ENCODE data around the gene REXO4. TPM values are rescaled to one million over a fixed set of nuclear protein-coding genes. Genes with fewer than 3 reads are reported as not detected.

The REXO4 gene
- polyA plus RNA-seq, 3 donors = 14.1 to 18.8 (median 14.5) TPM

GRCh38 chr9:133427658-133428348, 10.0 kb upstream of the REXO4 start:
- H3K27ac ChIP-seq (ENCODE audit: low read depth, low read length) = no peak overlapping the region
- 58 to 64% (median 62%) methylated on average over 10 of the region's 10 CpGs for WGBS, 3 donors

- WGBS, 3 donors = 81 to 91% (median 87%) methylated on average over 11 of the region's 11 CpGs
Measured at GRCh38 chr9:133426011-133426410, 8.2 kb upstream of the REXO4 start.

GRCh38 chr9:133425049-133425632, 7.3 kb upstream of the REXO4 start:
- H3K27ac ChIP-seq (ENCODE audit: low read depth, low read length) = no peak overlapping the region
- WGBS, 3 donors = 87 to 92% (median 89%) methylated on average over 22 of the region's 22 CpGs

More at GRCh38 chr9:133426011-133426410, 8.2 kb upstream of the REXO4 start:
- no peak overlapping the region for H3K27ac ChIP-seq (ENCODE audit: low read depth, low read length)

- H3K27ac ChIP-seq (ENCODE audit: low read depth, low read length) = no peak overlapping the region
- 91 to 95% (median 95%) methylated on average over 11 to 12 of the region's 12 CpGs for WGBS, 3 donors
Measured at GRCh38 chr9:133424187-133424586, 6.4 kb upstream of the REXO4 start.

GRCh38 chr9:133423216-133423615, 5.4 kb upstream of the REXO4 start:
- no peak overlapping the region for H3K27ac ChIP-seq (ENCODE audit: low read depth, low read length)
- 32 to 67% (median 66%) methylated on average over 3 of the region's 3 CpGs for WGBS, 3 donors

- 58 to 60% (median 59%) methylated on average over 23 of the region's 23 CpGs for WGBS, 3 donors
- H3K27ac ChIP-seq (ENCODE audit: low read depth, low read length) = no peak within 1 kb of the TSS
Measured at GRCh38 chr9:133421615-133422542, 4.1 kb upstream of the REXO4 start, which contains the start of gene ADAMTS13. TSS of gene ADAMTS13 (plus strand) at chr9:133422367. CDS start at chr9:133422444, 77 bp downstream.

- no peak overlapping the region for H3K27ac ChIP-seq (ENCODE audit: low read depth, low read length)
- 61 to 66% (median 62%) methylated on average over 5 of the region's 5 CpGs for WGBS, 3 donors
Measured at GRCh38 chr9:133420392-133420827, 2.6 kb upstream of the REXO4 start.

- no peak overlapping the region for H3K27ac ChIP-seq (ENCODE audit: low read depth, low read length)
- 51 to 84% (median 74%) methylated on average over 13 of the region's 13 CpGs for WGBS, 3 donors
Measured at GRCh38 chr9:133419005-133419404, 1.2 kb upstream of the REXO4 start.

GRCh38 chr9:133415170-133415569, 2.6 kb downstream of the REXO4 start:
- no peak overlapping the region for H3K27ac ChIP-seq (ENCODE audit: low read depth, low read length)
- WGBS, 3 donors = 40 to 68% (median 50%) methylated on average over 1 of the region's 1 CpG

GRCh38 chr9:133408042-133408441, 9.8 kb downstream of the REXO4 start:
- no peak overlapping the region for H3K27ac ChIP-seq (ENCODE audit: low read depth, low read length)
- 86 to 93% (median 89%) methylated on average over 1 of the region's 1 CpG for WGBS, 3 donors

GRCh38 chr9:133406480-133407307, 11.1 kb downstream of the REXO4 start:
- no peak overlapping the region for H3K27ac ChIP-seq (ENCODE audit: low read depth, low read length)
- WGBS, 3 donors = 50 to 65% (median 61%) methylated on average over 24 of the region's 24 CpGs

GRCh38 chr9:133405508-133406438, 12.0 kb downstream of the REXO4 start:
- H3K27ac ChIP-seq (ENCODE audit: low read depth, low read length) = no peak overlapping the region
- WGBS, 3 donors = 61 to 76% (median 69%) methylated on average over 19 of the region's 19 CpGs

- WGBS, 3 donors = 90 to 93% (median 92%) methylated on average over 11 to 12 of the region's 12 CpGs
- no peak overlapping the region for H3K27ac ChIP-seq (ENCODE audit: low read depth, low read length)
Measured at GRCh38 chr9:133404454-133405002, 13.3 kb downstream of the REXO4 start.

GRCh38 chr9:133403766-133404453, 13.9 kb downstream of the REXO4 start:
- no peak overlapping the region for H3K27ac ChIP-seq (ENCODE audit: low read depth, low read length)
- WGBS, 3 donors = 68 to 86% (median 80%) methylated on average over 16 of the region's 16 CpGs

GRCh38 chr9:133402689-133403088, 15.1 kb downstream of the REXO4 start:
- no peak overlapping the region for H3K27ac ChIP-seq (ENCODE audit: low read depth, low read length)
- WGBS, 3 donors = 66 to 74% (median 74%) methylated on average over 7 of the region's 7 CpGs

- no peak overlapping the region for H3K27ac ChIP-seq (ENCODE audit: low read depth, low read length)
- WGBS, 3 donors = 82 to 89% (median 85%) methylated on average over 6 of the region's 6 CpGs
Measured at GRCh38 chr9:133401588-133401987, 16.2 kb downstream of the REXO4 start.

All from adipose tissue (tissue), 3 donors.